A673 (cell line): ENCODE results near the gene PRIM1.

Source experiments
- EZH2 ChIP-seq: fragments of 200-600 bp; sonication (generic); IDR thresholded peaks from 2 replicates; pipeline ENCODE4 v1.6.1; 2017; ENCODE audit warnings: borderline replicate concordance, low read depth, mild to moderate bottlenecking, mixed read lengths, antibody characterized with exemption, low read length; ENCODE audit not compliant: poor library complexity, severe bottlenecking
- TF ChIP-seq, protein P1 (sequence below): fragments of 300-800, 200-600 bp; sonication (generic); conservative IDR thresholded peaks from 2 replicates; pipeline ENCODE4 v1.5.1; 2017; ENCODE audit warnings: low read depth, mild to moderate bottlenecking, antibody characterized with exemption, low read length, moderate library complexity, mixed read lengths

DNA sequence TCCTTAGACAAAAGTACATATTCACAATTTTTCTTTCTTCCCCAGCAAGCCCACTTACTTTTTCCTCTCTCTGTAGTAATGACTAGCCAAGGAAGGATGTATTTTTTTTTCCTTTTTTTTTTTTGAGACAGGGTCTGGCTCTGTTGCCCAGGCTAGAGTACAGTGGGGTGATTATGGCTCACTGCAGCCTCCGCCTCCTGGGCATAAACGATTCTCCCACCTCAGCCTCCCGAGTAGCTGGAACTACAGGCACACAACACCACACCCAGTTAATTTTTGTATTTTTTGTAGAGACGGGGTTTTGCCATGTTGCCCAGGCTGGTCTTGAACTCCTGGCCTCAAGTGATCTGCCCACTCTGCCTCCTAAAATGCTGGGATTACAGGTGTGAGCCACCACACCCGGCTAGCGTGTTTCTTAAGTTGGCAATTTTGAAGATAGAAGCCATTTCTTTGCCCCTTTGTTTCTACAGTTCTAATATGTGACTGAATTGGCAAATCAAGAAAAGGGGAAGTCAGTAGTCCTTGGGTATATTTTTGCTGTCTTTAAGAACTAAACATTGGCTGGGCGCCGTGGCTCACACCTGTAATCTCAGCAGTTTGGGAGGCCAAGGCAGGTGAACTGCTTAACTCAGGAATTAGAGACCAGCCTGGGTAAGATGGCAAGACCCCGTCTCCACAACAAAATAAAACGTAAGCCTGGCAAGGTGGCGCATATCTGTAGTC lies 23.8 kb downstream of the PRIM1 start:
- TF ChIP-seq, protein P1, sequence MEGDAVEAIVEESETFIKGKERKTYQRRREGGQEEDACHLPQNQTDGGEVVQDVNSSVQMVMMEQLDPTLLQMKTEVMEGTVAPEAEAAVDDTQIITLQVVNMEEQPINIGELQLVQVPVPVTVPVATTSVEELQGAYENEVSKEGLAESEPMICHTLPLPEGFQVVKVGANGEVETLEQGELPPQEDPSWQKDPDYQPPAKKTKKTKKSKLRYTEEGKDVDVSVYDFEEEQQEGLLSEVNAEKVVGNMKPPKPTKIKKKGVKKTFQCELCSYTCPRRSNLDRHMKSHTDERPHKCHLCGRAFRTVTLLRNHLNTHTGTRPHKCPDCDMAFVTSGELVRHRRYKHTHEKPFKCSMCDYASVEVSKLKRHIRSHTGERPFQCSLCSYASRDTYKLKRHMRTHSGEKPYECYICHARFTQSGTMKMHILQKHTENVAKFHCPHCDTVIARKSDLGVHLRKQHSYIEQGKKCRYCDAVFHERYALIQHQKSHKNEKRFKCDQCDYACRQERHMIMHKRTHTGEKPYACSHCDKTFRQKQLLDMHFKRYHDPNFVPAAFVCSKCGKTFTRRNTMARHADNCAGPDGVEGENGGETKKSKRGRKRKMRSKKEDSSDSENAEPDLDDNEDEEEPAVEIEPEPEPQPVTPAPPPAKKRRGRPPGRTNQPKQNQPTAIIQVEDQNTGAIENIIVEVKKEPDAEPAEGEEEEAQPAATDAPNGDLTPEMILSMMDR, result no peak
- TF ChIP-seq EZH2, result no peak
